HCT116 (cell line): ENCODE data around the gene CDH13.

Experiments used
- CTCF ChIP-seq, 3 experiments: fragments of 200-600 bp in 1 of 3; sonication (generic) in 1 of 3; IDR thresholded peaks in 2 of 3; conservative IDR thresholded peaks in 1 of 3; 2 replicates each; pipeline ENCODE4 v1.5.1; 2012 to 2017; ENCODE audit warnings: low read depth in 2 of 3, low read length in 2 of 3, antibody characterized with exemption in 1 of 3, borderline replicate concordance in 1 of 3, control low read depth in 1 of 3, mild to moderate bottlenecking in 1 of 3, mixed read lengths in 1 of 3, mixed run types in 1 of 3, moderate library complexity in 1 of 3; ENCODE audit not compliant: insufficient read depth in 1 of 3
- JUND ChIP-seq: IDR thresholded peaks from 2 replicates; pipeline ENCODE4 v1.6.1; 2012
- MAX ChIP-seq: IDR thresholded peaks from 2 replicates; pipeline ENCODE4 v1.6.1; 2012

DNA sequence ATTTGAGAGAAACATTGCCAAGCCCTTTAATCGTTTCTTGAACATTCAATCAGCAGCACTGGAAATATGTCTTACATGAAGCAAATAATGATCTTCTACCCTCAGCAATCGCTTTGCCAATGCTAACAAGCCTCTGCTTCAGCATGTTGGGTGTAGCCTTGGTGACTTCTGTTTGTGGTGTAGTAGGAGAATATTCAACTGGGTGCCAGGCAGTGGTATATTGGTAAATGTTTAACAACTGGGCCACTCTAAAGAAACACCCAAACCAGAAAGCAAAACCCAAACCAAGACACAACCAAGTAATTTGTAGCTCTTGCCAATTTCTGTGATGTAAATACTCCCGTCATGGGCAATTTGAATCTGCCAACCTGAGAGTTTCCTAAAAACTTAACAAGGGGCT lies 9.7 kb downstream of the CDH13 start:
- TF ChIP-seq CTCF (IDR thresholded peaks at IDR 0.05 in 2 of 3, conservative IDR thresholded peaks at IDR 0.05 in 1 of 3; ENCODE audit: borderline replicate concordance in 1 of 3, insufficient read depth in 1 of 3, low read depth in 2 of 3, low read length in 2 of 3) (no peak), MAX (no peak), JUND (no peak)
